Stimulated activated CD8-positive, alpha-beta memory T cell treated with anti-CD3 and anti-CD28 coated beads, Interleukin-7, amount 100 ng/mL, for 48 hours (primary cell): ENCODE data around the gene COL4A4.

Experiments used
- DNase-seq, 2 donors: peaks; one replicate each; pipeline ENCODE4 v3.0.0-alpha.2; 2020; ENCODE audit warnings: low read depth in 1 of 2; ENCODE audit errors: extremely low read depth in 1 of 2

Gene COL4A4

DNA sequence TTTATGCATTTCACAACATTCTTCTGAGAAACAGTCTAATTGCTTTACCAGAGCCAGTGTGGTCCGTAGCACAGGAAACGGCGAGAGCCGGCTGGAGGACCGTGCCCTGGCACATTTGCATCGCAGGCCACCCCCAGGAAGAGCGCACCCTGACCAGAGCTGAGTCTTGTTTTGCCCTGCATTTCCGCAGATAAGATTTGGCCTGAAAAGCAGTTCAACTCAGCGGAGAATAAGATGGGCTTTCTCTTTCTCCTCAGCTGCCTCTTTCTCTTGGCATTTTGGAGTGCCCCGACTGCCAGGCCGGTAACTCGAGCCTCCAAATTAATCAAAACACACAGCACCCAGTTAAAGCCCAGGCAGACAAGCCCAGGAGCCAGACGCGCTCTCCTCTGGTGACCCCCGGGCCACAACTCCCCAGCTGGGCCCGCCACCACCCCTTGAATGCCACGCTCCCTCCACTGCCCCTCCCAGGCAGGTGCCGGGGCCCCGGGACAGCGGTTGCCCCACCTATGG, 464 bp downstream of the COL4A4 start:
- no peak for DNase-seq

DNA sequence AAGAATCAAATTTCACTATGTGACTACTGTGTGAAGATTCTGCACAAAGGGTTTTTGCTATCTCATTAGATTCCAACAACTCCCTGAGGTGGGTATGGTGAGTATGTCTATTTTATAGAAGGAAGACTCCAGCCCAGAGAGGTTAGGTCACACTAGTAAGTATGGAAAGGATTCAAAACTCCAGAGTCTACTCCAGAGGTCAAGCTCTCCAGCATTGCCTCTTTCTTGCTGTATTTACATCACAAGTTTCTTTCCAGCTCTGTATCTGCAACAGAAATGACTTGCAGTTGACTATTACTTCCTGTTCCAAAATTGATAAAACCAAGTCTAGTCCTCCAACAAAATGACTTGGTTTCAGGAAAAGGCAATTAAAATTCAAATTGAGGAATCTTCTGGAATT, 2.1 kb downstream of the COL4A4 start:
- no peak for DNase-seq

DNA sequence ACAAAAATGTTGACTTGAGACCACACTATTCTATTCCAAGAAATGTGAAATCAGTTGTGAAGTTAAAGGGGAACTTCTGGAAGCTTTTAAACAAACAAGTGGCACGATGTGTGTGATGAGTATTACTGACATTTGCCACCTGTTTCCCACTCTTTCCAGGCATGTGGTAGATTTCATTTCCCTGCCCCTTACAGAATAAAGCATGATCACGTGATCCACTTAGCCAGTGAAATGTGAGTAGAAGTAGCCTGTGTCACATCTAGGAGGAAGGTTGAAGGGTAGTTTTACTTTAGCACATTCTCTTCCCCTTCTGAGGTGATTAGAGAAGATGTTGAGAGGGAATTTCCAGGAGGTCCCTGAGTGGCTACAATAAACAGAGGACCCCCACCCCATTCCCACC, 3.8 kb downstream of the COL4A4 start:
- DNase-seq = no peak

DNA sequence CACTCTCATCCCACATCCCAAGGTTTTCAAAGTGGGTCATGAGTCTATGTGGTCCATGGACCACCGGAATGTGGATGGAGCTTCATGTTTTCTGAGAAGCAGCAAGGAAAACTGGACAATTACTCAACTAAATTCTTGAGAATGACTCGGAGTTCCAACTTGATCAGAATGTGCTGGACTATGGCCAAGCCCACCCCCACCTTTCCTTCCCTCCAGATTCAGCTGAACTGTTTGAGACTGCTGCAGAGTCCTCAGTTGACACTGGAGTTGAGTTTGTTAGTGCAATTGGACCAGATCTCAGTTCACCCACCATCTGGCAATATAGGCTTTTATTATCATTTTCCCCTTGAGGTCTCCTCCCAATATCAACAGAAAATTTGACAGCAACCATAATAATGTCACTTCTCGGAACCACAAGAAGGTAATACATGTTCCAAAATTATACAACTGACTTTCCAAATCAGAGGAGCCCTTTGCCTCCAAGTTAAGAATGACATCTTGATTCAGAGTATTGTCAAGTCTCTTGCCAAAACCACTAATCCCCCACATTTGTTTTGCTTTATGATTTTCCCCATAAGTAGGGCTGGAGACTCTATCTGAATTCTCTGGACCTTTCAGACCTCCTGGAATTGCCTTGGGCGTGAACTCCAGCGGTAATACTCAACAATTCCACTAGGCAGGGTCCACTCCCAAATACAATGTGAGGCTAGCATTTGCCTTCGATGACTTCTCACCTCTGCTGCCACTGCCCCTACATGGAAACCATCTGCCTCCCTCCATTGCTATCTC, 8.8 kb downstream of the COL4A4 start:
- no peak for DNase-seq

DNA sequence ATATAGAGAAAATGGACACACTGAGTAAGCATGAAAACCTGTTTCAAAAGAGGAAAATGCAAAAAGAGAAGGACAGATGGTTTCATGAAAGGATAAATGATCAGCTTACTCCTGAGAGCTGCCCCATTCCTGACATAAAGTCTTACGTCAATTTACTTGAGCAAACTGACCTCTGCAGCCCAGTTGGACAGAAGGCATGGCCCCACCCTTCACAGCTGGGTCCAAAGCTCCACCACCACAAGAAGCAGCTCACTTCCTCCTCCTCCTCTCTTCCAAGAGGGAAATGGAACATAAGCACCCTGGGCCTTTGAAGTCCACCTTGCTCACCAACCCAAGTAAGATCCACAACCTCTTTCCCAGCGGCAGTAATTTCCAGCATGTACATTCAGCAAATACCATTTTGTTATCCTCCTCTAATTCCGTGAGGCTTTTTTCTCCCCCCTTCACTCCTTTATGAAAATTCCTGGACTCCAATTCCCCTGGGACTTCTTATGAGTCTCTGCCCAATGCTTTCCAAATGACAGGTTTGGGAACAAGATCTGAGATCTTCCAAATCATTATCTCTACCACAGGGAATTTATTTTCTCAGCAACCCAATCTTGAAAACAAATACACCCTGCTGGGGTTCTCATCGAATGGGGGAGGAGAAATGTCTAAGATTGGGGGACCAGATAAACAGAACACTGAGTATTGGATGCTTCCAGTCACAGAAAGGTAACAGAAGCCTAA, 10.1 kb downstream of the COL4A4 start:
- DNase-seq = no peak

DNA sequence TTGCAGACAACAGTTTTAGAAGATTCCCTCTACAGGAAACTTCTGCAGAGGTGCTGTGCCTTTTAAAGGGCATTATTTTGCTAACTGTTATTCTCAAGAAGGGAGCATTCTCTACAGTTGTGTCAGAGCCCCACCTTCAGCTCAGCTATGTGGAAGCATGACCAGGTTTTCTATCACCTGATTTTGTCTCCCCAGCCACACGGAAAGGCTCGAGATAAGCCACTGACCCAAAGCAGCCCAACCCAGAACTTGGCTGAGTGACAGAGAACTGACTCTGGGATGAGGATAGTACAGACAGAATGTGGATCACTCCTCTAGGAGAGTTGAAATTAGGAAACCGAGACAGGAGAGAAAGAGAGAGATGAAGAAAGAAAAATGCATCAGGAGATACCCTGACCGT, 10.7 kb downstream of the COL4A4 start:
- DNase-seq = no peak

DNA sequence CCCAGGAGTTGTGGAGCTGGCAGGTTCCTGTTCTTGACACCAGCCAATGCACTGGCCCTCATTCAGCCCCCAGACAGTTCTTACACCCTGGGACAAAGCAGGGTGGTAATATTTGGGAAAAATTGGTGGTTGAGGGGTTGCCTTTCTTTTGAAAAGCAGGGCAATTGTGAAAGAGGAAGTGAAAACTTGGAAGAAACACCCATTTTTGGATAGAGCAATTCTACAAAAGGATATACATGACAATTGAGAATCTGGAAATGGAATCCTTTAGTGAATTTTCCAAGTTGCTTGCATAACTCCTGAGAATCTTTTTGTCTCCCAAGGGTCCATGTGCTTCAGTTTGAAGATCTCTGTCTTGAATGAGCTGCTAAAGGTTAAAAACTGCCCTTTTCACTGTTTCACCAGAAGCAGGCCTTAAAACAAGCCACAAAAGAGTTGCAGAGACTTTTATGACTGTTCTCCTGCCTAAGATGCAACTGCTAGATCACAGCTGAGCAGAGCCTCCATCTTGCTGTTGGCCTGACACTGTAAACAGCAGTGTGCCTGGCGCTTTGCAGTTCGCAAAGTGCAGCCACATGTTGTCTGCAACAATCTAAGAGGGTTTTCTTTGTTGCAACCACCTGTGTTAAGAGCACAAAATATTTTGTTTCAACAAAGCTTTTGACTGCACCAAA, 11.8 kb downstream of the COL4A4 start:
- DNase-seq = no peak

DNA sequence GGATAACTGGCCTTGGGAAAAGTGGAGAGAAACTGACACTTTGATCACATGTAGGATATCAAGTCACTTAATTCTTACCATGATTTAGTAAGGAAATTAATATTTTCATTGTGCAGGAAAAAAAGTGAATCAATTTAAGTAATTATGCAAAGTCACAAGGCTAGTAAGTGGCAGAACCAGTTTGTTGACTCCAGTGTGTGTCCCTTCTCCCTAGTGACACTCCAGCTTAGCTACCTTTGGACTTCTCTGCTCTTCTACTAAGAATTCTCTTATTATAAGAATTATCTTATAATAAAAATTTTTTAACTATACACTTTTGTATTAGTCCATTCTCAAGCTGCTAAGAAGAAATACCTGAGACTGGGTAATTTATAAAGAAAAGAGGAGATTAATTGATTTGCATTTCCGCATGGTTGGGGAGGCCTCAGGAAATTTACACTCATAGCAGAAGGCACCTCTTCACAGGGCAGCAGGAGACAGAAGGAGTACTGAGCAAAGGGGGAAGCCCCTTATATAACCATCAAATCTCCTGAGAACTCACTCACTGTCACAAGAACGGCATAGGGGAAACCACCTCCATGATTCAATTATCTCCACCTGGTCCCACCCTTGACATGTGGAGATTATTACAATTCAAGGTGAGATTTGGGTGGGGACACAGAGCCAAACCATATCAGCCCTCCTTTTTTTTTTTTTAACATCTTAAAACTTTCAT, 13.6 kb downstream of the COL4A4 start:
- no peak for DNase-seq

DNA sequence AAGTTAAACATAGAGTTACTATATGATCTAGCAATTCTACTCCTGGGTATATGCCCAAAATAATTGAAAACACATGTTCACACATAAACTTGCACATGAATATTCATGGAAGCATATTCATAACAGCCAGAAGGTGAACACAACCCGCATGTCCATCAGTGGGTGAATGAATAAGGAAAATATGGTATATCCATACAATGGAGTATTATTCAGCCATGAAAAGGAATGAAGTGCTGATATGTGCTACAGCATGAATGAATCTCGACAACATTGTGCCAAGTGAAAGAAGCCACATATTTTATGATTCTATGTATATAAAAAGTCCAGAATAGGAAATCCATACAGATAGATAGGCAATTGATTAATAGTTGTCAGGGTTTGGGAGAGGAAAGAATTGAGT, 15.9 kb downstream of the COL4A4 start:
- DNase-seq = no peak

DNA sequence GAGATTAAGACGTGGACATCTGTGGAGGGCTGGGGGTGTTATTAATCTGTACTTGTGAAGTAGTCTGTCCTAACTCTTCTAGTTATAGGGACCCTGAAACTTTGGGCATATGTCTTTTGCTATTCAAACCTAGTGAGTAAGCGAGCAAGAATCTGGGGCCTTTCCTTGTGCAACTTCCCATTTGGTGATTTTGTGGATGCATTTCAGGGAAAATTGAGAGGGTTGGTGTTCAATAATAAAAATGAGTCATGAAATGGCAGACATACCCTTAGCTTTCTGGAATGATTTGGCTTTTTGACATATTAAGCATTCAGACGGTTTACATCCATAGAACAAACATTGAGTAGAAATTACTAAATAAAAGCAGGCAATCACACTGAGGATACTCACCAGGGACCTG, 17.0 kb downstream of the COL4A4 start:
- DNase-seq = no peak

DNA sequence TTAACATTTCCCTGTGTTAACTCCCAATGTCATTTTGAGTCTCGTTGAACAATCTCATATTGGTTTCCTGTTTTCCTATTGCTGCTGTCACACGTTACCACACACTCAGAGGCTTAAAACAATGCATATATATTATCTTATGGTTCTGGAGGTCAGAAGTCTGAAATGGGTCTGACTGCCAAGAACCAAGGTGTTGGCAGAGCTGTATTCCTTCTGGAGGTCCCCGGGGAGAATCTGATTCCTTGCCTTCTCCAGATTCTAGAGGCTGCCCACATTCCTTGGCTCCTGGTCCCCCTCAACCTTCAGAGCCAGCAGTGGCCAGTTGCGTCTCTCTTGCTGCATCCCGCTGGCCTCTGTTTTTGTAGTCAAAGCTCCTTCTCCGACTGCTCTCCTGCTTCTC, 17.5 kb downstream of the COL4A4 start:
- DNase-seq = no peak

DNA sequence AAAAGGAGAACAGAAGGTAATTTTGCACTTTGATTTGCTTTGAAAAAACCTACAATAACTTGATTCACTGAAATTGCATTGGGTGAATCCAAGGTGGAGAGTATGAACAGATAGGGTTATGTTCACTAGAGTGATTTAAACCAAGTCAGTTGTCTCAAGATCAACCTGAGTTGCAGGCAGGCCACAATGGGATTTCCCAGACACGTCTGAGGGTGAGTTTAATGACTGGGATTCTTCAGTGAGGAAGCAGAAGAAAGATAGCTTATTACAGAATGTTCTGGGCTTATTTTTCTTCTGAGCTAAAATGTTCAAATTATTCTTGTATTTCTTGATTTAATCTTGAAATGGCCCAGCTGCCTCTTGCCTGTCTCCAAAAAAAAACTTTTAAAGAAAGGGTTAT, 20.1 kb downstream of the COL4A4 start:
- DNase-seq = no peak

DNA sequence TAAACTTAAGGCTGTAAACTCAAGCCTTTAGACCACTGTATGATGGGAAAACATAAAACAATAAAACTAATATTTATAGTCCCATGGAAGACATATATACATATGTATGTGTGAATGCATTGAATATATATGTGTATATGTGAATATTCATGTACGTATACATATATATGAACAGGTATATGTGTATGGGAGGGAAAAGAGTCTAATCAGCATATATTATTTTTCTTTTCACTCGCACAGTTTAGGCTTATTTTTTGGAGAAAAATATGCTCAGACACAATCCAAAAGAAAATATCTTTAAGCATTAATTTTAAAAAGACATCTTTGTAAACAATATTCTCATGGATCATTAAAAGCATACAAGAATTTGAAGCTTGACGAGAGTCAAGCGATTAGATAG, 22.7 kb downstream of the COL4A4 start:
- no peak for DNase-seq

DNA sequence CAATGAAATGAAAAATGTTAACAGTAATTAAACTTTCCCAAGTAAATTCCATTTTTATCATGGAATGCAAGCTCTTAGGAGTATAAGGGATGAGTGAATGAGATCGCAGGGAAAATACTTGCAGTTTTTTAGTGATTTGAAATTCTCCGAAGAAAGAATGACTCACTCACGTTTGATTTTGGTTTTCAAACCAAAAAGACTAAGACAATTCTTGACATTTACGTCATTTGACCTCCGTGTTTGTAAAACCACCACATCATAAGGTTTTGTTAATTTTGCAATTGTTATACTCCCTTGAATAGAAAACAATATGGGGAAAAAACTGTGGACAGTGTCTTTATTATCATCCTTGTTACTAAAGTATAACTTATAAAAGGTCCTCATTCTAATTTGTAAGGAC, 29.4 kb downstream of the COL4A4 start:
- DNase-seq = no peak

DNA sequence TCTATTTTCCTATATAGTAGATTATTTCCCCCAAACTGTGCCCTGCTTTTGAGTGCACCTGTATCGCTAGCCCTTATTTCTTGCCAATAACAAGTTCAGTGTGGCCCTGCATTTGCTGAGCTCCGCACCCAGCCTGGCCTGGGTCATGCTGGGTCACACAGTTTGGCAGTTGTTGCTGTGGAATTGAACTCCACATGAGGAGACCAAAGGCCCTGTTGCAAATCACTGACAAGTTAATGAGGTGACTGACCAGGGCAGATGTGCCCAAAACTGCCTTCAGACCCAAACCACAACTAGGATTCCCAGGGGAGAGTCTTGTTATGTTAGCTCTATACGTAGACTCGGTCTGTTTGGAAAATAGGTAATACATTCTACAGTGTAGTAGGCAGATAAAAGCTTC, 31.0 kb downstream of the COL4A4 start:
- DNase-seq = no peak

DNA sequence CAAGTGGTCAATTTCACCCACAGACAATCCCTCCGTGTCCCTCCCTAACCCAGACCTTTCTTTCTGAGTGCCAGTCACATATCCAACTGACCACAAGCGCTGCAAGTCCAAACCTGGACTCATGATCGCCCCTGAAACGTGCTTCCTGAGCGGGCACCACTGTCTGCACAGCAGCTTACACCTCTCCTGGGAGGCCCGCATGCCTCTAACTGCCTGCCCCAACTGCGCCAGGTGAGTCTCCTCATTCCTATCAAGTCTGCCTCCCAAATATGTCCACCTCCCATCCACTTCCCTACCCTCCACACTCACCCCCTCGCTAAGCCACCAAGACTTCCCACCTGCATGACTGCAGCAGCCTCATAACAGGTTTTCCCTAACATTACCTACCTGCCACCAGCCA, 33.4 kb downstream of the COL4A4 start:
- no peak for DNase-seq

DNA sequence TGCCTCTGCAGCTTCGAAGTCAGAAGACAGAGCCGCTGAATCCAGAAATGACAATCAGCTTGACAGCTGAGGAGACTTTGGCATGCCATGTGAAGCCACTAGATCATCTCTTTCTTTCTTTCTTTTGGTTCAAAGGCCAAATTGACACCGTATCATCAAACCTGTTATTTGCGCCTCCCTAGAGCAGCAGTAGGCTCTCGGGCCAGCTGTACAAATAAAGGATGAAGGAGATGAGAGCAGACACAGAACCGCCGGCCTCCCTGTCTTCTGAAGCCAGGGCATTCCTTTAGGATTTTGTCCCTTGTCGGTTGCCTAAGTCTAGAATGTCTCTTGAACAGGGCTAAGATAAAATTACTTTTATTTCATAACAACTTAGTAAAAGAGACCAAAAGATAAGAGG, 36.8 kb downstream of the COL4A4 start:
- DNase-seq = no peak

DNA sequence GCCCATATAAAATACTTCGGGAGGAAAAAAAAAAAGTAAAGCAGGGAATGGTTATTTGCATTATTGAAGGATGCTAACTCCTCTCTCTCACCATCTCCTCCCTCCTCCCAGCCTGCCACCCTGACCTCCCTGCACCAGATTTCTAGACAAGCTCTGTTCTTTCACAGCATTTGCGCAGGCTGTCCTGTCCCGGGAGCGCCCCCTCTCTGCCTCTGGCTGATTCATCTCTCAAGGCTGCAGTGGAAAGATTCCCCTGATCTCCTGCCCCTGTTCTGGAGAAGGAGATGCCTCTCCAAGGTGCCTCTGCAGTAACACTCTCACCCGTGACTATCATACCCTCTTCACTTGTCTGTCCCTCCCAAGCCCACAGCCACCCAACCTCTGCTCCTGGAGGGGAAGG, 38.5 kb downstream of the COL4A4 start:
- DNase-seq = no peak

DNA sequence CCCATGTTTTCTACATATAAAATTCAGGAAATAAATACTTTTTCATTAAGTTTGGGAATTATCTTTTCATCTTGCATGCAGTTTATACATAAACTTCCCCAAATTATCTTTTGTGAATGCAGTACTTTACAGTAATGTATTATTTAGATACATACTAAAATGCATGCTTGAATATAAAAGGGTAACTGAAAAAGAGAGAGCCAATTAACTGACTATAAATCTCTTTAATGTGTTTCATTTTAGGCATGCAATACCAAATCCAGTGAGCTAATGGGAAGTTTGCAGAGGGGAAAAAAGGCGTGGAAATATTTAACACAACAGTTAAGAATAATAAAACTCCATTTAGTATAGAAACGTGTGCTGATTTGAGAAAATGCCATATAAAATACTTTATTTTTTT, 39.2 kb downstream of the COL4A4 start:
- DNase-seq = no peak

DNA sequence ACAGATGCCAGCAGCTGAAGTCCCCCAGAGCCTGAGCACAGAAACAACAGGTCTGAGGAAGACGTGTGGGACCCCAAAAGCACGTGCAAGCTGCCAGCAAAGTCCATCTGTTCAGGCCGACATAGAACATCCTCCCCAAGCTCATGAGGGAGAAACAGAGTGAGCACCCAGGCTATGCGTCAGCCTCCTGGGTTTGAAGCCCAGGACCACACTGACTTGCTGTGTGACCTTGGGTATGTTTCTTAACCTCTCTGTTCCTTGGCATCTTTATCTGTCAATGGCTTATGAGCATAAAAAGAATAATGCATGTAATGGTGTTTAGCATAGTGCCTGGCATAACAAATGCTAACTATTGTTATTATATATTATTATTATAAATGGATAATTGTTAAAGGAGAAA, 40.3 kb downstream of the COL4A4 start:
- no peak for DNase-seq

DNA sequence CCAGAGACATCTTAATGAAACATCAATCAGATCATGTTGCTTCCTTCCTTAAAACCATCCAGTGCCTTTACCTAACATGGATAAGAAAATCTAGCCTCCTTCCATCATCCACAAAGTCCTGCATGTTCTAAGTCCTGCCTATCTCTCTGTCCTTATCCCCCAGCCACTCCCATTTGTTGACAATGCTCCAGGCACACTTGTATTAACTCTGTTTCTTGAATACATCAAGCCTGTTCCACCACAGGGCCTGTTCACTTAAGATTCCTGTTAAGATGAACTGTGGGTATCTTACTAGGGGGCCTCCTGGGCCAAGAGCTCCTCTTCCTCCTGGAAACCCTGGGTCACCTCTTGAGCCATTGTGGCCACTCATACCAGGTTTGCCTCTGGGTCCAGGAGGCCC, 45.7 kb downstream of the COL4A4 start:
- no peak for DNase-seq
